Neural progenitor cell (in vitro differentiated cells): Measurements from ENCODE around the gene UTP11.

Experiments
- CTCF ChIP-seq: fragments of 200-600 bp; sonication (generic); IDR thresholded peaks from 2 replicates; pipeline ENCODE4 v1.5.1; 2017; ENCODE audit warnings: antibody characterized with exemption, mild to moderate bottlenecking
- EZH2 ChIP-seq: fragments of 200-600 bp; sonication (generic); IDR thresholded peaks from 2 replicates; pipeline ENCODE4 v1.6.1; 2017; ENCODE audit warnings: antibody characterized with exemption, mild to moderate bottlenecking, moderate library complexity

- TF ChIP-seq CTCF = no peak
- no peak for TF ChIP-seq EZH2
Measured at GRCh38 chr1:38021969-38022368, 9.4 kb downstream of the UTP11 start.
